ENCODE results near the gene FCER1G.

The FCER1G gene

GRCh38 chr1:161266836-161267235, 51.7 kb downstream of the FCER1G start:
- no peak overlapping the region for H3K4me3 ChIP-seq (replicated peaks; ENCODE audit: low read depth, low read length)
- no peaks in the 10 kb centered on the region for H3K36me3 ChIP-seq (ENCODE audit: control insufficient read depth, insufficient read depth, low read length)
- no peaks in the 10 kb centered on the region for H3K27me3 ChIP-seq (replicated peaks; ENCODE audit: control insufficient read depth, insufficient read depth, low read length)
- no peak for TF ChIP-seq CTCF (IDR thresholded peaks at IDR 0.05; ENCODE audit: insufficient read depth, low read length, poor library complexity, severe bottlenecking)
- DNase-seq (ENCODE audit: extremely low read depth, insufficient read length) = no peak

DNA sequence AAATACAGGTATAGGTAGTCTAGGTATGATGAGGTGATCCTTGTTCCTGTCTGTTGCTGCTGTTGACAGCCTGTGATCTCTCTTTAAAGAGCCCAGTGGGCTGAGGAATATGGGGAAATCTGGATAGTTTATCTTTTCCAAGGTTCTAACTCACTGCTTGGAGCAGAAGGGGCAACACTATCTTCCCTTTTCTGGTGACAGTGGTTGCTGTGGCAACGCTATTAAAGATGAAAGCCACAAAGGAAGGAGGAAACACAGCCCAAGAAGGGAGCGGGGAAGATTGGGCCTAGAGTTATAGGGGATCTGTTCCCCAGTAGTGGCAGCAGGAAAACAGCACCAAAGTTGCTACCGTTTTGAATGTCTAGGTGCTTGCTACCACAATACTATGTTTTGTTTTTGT, 52.2 kb downstream of the FCER1G start:
- Histone ChIP-seq H3K27me3 (replicated peaks; ENCODE audit: control insufficient read depth, insufficient read depth, low read length) (no peaks in the 10 kb centered on the region), H3K4me3 (replicated peaks; ENCODE audit: low read depth, low read length) (no peak overlapping the region), H3K36me3 (ENCODE audit: control insufficient read depth, insufficient read depth, low read length) (no peaks in the 10 kb centered on the region)
- DNase-seq (ENCODE audit: extremely low read depth, insufficient read length) = no peak
- no peak for TF ChIP-seq CTCF (IDR thresholded peaks at IDR 0.05; ENCODE audit: insufficient read depth, low read length, poor library complexity, severe bottlenecking)

Data from GM06990 (cell line).